Osteocyte (in vitro differentiated cells): ENCODE data around the gene KCNJ5. TPM values are rescaled to one million over a fixed set of nuclear protein-coding genes. Genes with fewer than 3 reads are reported as not detected.

Experiments
- DNase-seq: peaks from one replicate; pipeline ENCODE4 v3.0.0; 2021; ENCODE audit warnings: mixed read lengths; ENCODE audit not compliant: unreplicated experiment; ENCODE audit errors: extremely low spot score
- H3K27ac Mint-ChIP-seq: one replicate; pipeline ENCODE4 v1.8.0; 2021; ENCODE audit warnings: mild to moderate bottlenecking, mixed read lengths; ENCODE audit not compliant: unreplicated experiment
- H3K27me3 Mint-ChIP-seq: one replicate; pipeline ENCODE4 v1.8.0; 2021; ENCODE audit warnings: mixed read lengths; ENCODE audit not compliant: unreplicated experiment
- H3K36me3 Mint-ChIP-seq: one replicate; pipeline ENCODE4 v1.8.0; 2021; ENCODE audit warnings: mixed read lengths; ENCODE audit not compliant: unreplicated experiment
- H3K4me1 Mint-ChIP-seq: one replicate; pipeline ENCODE4 v1.8.0; 2021; ENCODE audit warnings: mixed read lengths; ENCODE audit not compliant: unreplicated experiment
- H3K4me3 Mint-ChIP-seq: one replicate; pipeline ENCODE4 v1.8.0; 2021; ENCODE audit warnings: mild to moderate bottlenecking, moderate library complexity, mixed read lengths; ENCODE audit not compliant: unreplicated experiment
- H3K9me3 Mint-ChIP-seq: one replicate; pipeline ENCODE4 v1.8.0; 2021; ENCODE audit warnings: mixed read lengths; ENCODE audit not compliant: unreplicated experiment
- CTCF ChIP-seq: fragments of 200-600 bp; sonication (generic); IDR thresholded peaks from 2 replicates; pipeline ENCODE4 v1.5.0; 2021; ENCODE audit warnings: antibody characterized with exemption, mild to moderate bottlenecking, moderate library complexity
- total RNA-seq: library from RNA; stranded (reverse); gene quantifications from 2 replicates; pipeline ENCODE4 v1.2.1, GENCODE V29; 2021

The KCNJ5 gene
- total RNA-seq, 1 donor from 2014 or later = not detected

- H3K4me1 Mint-ChIP-seq = no peaks in the 10 kb centered on the region
- H3K4me3 Mint-ChIP-seq = no peak overlapping the region
- no peaks in the 10 kb centered on the region for H3K9me3 Mint-ChIP-seq
- no peaks in the 10 kb centered on the region for H3K36me3 Mint-ChIP-seq
- no peak overlapping the region for H3K27ac Mint-ChIP-seq
- TF ChIP-seq CTCF = no peak
- no peak for DNase-seq
- H3K27me3 Mint-ChIP-seq = peaks cover 70% of the 10 kb centered on the region
Measured at GRCh38 chr11:128878455-128878854, 12.7 kb upstream of the KCNJ5 start.

GRCh38 chr11:128879817-128880216 is 11.3 kb upstream of the KCNJ5 start:
- no peak for TF ChIP-seq CTCF
- H3K4me3 Mint-ChIP-seq = no peak overlapping the region
- no peaks in the 10 kb centered on the region for H3K36me3 Mint-ChIP-seq
- H3K27me3 Mint-ChIP-seq = peaks cover 68% of the 10 kb centered on the region
- H3K4me1 Mint-ChIP-seq = no peaks in the 10 kb centered on the region
- no peak overlapping the region for H3K27ac Mint-ChIP-seq
- DNase-seq = no peak
- H3K9me3 Mint-ChIP-seq = no peaks in the 10 kb centered on the region

GRCh38 chr11:128881221-128881620 is 9.9 kb upstream of the KCNJ5 start:
- no peak for DNase-seq
- no peak for TF ChIP-seq CTCF
- Mint-ChIP-seq H3K4me1 (no peaks in the 10 kb centered on the region), H3K27ac (no peak overlapping the region), H3K27me3 (peaks cover 68% of the 10 kb centered on the region), H3K36me3 (no peaks in the 10 kb centered on the region), H3K9me3 (no peaks in the 10 kb centered on the region), H3K4me3 (no peak overlapping the region)

- Mint-ChIP-seq H3K4me3 (no peak overlapping the region), H3K36me3 (no peaks in the 10 kb centered on the region), H3K27ac (no peak overlapping the region), H3K4me1 (no peaks in the 10 kb centered on the region), H3K9me3 (no peaks in the 10 kb centered on the region), H3K27me3 (peaks cover 71% of the 10 kb centered on the region)
- DNase-seq = no peak
- TF ChIP-seq CTCF = no peak
Measured at GRCh38 chr11:128882451-128882850, 8.7 kb upstream of the KCNJ5 start.

GRCh38 chr11:128884054-128884453 is 7.1 kb upstream of the KCNJ5 start:
- DNase-seq = no peak
- Mint-ChIP-seq H3K9me3 (no peaks in the 10 kb centered on the region), H3K27ac (no peak overlapping the region), H3K4me3 (no peak overlapping the region), H3K27me3 (peaks cover 73% of the 10 kb centered on the region), H3K36me3 (no peaks in the 10 kb centered on the region), H3K4me1 (no peaks in the 10 kb centered on the region)
- TF ChIP-seq CTCF = no peak
